ENCODE data around the gene TANGO2.

The TANGO2 gene

DNA sequence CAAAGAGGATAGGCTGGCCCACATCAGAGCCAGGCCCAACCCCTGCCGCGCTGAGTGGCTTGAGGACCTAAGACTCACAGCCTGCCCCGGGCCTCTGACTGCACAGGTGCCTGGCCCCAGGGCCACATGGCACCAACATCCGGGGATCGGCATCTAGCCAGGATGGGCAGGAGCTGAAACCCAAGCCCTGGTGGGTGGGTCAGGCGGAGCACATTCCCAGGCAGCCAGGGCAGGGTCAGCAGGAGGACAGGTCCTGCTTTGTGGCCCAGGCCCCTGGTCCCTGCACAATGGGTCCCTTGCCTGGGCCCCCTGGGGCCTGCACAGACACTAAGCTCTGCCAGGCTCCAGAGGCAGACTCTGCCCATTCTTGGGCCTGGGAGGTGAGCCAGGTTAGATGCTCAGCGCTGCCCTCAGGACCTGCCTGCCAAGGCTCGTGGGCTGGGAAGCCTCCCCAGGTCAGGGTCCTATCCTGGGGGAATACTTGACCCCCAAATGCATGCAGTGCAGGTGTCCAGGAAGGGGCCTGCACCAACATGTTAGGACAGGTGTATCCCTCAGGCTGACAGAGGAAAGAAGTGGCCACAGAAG lies 37.8 kb upstream of the TANGO2 start:
- DNase-seq (ENCODE audit: extremely low spot score): no peak
- CTCF ChIA-PET: interaction anchor here (1.2 kb wide), 1 partner anchor 30 kb away, joined by 8 read pairs; no protein-coding TSS in a partner anchor
- TF ChIP-seq L3MBTL2 (conservative IDR thresholded peaks at IDR 0.05) (no peak), FOXK2 (IDR thresholded peaks at IDR 0.05) (no peak), FOXM1 (IDR thresholded peaks at IDR 0.05; ENCODE audit: borderline replicate concordance) (no peak), ARNT (IDR thresholded peaks at IDR 0.05) (no peak), SUZ12 (IDR thresholded peaks at IDR 0.05) (no peak), ZNF384 (IDR thresholded peaks at IDR 0.05) (no peak), NFRKB (IDR thresholded peaks at IDR 0.05) (no peak), TARDBP (IDR thresholded peaks at IDR 0.05) (no peak), CTBP1 (IDR thresholded peaks at IDR 0.05; ENCODE audit: borderline replicate concordance) (no peak), SP1 (IDR thresholded peaks at IDR 0.05) (no peak), LEF1 (IDR thresholded peaks at IDR 0.05; ENCODE audit: borderline replicate concordance) (no peak), HDGF (IDR thresholded peaks at IDR 0.05; ENCODE audit: borderline replicate concordance) (no peak), ELF4 (IDR thresholded peaks at IDR 0.05) (no peak)
- TF ChIP-seq, protein P1, sequence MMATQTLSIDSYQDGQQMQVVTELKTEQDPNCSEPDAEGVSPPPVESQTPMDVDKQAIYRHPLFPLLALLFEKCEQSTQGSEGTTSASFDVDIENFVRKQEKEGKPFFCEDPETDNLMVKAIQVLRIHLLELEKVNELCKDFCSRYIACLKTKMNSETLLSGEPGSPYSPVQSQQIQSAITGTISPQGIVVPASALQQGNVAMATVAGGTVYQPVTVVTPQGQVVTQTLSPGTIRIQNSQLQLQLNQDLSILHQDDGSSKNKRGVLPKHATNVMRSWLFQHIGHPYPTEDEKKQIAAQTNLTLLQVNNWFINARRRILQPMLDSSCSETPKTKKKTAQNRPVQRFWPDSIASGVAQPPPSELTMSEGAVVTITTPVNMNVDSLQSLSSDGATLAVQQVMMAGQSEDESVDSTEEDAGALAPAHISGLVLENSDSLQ (IDR thresholded peaks at IDR 0.05): no peak
- POLR2A ChIA-PET: interaction anchor here (1.7 to 4.0 kb wide), 2 partner anchors 8 to 97 kb away, joined by 5 to 25 read pairs; partner anchors contain the start of gene DGCR8

DNA sequence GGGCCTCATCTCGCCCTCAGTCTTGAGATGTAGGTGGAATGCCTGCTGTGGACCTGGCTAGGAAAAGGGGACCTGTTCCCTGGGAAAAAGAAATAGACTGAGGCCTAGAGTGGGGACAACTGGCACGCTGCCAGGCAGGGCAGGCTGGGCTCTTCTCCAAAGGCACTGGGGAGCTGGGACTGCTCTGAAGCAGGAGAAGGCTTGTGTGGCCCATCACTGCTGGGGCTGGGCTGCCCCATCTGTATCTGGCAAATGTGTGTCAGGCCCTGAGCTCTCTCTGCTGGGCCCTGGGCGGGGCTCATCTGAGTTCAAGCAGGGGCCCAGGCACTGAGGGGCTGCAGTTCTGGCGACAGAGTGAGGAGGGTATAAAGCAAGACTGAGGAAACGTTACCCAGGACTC lies 37.2 kb upstream of the TANGO2 start:
- no peak for TF ChIP-seq TARDBP (IDR thresholded peaks at IDR 0.05)
- TF ChIP-seq, protein P1 (IDR thresholded peaks at IDR 0.05): no peak
- no peak for TF ChIP-seq FOXK2 (IDR thresholded peaks at IDR 0.05)
- TF ChIP-seq NFRKB (IDR thresholded peaks at IDR 0.05): no peak
- no peak for TF ChIP-seq L3MBTL2 (conservative IDR thresholded peaks at IDR 0.05)
- no peak for TF ChIP-seq FOXM1 (IDR thresholded peaks at IDR 0.05; ENCODE audit: borderline replicate concordance)
- TF ChIP-seq BHLHE40 (IDR thresholded peaks at IDR 0.05; ENCODE audit: borderline replicate concordance): no peak
- TF ChIP-seq ARNT (IDR thresholded peaks at IDR 0.05): no peak
- no peak for TF ChIP-seq SUZ12 (IDR thresholded peaks at IDR 0.05)
- TF ChIP-seq LEF1 (IDR thresholded peaks at IDR 0.05; ENCODE audit: borderline replicate concordance): no peak
- TF ChIP-seq FOXA1 (IDR thresholded peaks at IDR 0.05): no peak
- TF ChIP-seq ZNF384 (IDR thresholded peaks at IDR 0.05): no peak
- TF ChIP-seq ELF4 (IDR thresholded peaks at IDR 0.05): no peak
- no peak for TF ChIP-seq HDGF (IDR thresholded peaks at IDR 0.05; ENCODE audit: borderline replicate concordance)
- TF ChIP-seq CTBP1 (IDR thresholded peaks at IDR 0.05; ENCODE audit: borderline replicate concordance): no peak
- TF ChIP-seq SP1 (IDR thresholded peaks at IDR 0.05): no peak
- no peak for DNase-seq (ENCODE audit: extremely low spot score)
- ChIA-PET POLR2A (interaction anchor here (0.7 to 4.0 kb wide), 6 partner anchors 9 to 128 kb away, joined by 3 to 25 read pairs (median 4); partner anchors contain the start of genes DGCR8 and TANGO2), CTCF (interaction anchor here (1.0 to 1.2 kb wide), 2 partner anchors 30 to 203 kb away, joined by 3 to 8 read pairs; no protein-coding TSS in a partner anchor)

GRCh38 chr22:19984201-19984753 lies 36.6 kb upstream of the TANGO2 start:
- TF ChIP-seq SP1 (IDR thresholded peaks at IDR 0.05) (no peak), ARNT (IDR thresholded peaks at IDR 0.05) (0 out of 2 replicates have a peak, but pooled peaks have one; percentile 6)
- CTCF ChIA-PET: interaction anchor here (1.0 to 1.2 kb wide), 2 partner anchors 29 to 203 kb away, joined by 3 to 8 read pairs; no protein-coding TSS in a partner anchor
- DNase-seq (ENCODE audit: extremely low spot score): peak; percentile 69
- POLR2A ChIA-PET: interaction anchor here (0.7 to 4.0 kb wide), 8 partner anchors 10 to 129 kb away, joined by 3 to 25 read pairs (median 4); partner anchors contain the start of genes DGCR8 and TANGO2

DNA sequence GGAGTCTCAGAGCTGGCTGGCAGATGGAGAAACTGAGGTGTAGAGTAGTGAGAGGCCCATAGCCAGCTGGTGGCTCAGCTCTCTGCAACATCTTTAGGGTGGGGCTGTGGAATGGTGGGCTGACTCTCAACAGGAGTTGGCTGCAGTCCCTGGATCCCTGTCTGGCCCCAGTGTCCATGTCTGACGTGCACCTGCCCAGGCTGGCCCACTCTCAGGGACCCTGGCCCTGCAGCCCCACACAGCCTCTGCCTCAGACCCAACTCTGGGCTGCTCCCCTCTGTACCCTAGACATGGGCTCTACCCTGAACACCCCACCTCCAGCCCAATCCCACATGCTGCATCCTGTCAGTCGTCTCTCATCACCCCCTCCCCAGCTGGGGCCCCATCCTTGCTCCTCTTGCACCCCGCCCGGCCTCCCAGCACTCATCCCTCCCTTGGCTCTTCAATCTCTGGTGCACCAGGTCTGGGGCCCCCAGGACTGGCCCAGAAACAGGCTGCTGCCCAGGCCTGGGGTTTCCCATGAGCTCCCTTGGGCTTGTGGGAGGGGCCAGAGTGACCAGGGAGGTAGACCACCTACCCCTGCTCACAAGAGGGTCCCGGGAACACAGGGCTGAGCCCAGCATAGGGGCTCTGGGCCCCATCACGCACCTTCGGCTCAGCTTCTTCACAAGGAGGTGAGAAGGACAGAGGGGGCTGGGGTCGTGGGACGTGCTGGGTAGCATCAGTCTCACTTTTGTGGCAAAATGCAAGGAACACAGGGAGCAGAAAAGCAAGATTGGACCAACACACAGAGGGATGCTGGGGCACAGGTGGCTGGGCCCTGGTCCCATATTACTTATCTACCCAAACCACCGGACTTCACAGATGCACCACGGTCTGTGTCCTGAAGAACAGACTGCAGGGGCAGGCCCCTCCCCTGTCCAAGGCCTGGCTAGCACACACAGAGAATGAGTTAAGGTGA lies 35.8 kb upstream of the TANGO2 start:
- DNase-seq (ENCODE audit: extremely low spot score): no peak
- ChIA-PET POLR2A (interaction anchor here (1.0 to 4.0 kb wide), 7 partner anchors 10 to 129 kb away, joined by 3 to 25 read pairs (median 5); partner anchors contain the start of genes DGCR8 and TANGO2), CTCF (interaction anchor here (1.0 kb wide), 1 partner anchor 202 kb away, joined by 3 read pairs; no protein-coding TSS in a partner anchor)
- TF ChIP-seq HDGF (IDR thresholded peaks at IDR 0.05; ENCODE audit: borderline replicate concordance) (no peak), CTBP1 (IDR thresholded peaks at IDR 0.05; ENCODE audit: borderline replicate concordance) (no peak), ARNT (IDR thresholded peaks at IDR 0.05) (no peak), FOXM1 (IDR thresholded peaks at IDR 0.05; ENCODE audit: borderline replicate concordance) (no peak), FOXK2 (IDR thresholded peaks at IDR 0.05) (no peak), SP1 (IDR thresholded peaks at IDR 0.05) (no peak), L3MBTL2 (conservative IDR thresholded peaks at IDR 0.05) (no peak)
- TF ChIP-seq, protein P1 (IDR thresholded peaks at IDR 0.05): no peak

GRCh38 chr22:19986011-19986409 lies 34.9 kb upstream of the TANGO2 start:
- CTCF ChIA-PET: no interaction called here
- TF ChIP-seq SUZ12 (IDR thresholded peaks at IDR 0.05) (no peak), CTBP1 (IDR thresholded peaks at IDR 0.05; ENCODE audit: borderline replicate concordance) (no peak)
- POLR2A ChIA-PET: interaction anchor here (1.1 to 4.0 kb wide), 5 partner anchors 11 to 30 kb away, joined by 3 to 25 read pairs (median 6); no protein-coding TSS in a partner anchor
- DNase-seq (ENCODE audit: extremely low spot score): no peak
